Prostate gland (tissue), 2 donors: ENCODE data around the gene DUOX1. TPM values are rescaled to one million over a fixed set of nuclear protein-coding genes. Genes with fewer than 3 reads are reported as not detected.

Experiments used
- DNase-seq: peaks from one replicate; pipeline ENCODE4 v3.0.0-alpha.2; 2019; ENCODE audit warnings: low spot score
- H3K27ac ChIP-seq, 2 donors: fragments of 200-600 bp; sonication (generic); 2 replicates each; pipeline ENCODE4 v1.5.1; 2017 to 2019
- H3K27me3 ChIP-seq: fragments of 200-600 bp; sonication (generic); replicated peaks from 2 replicates; pipeline ENCODE4 v1.5.1; 2019; ENCODE audit not compliant: insufficient read depth
- H3K36me3 ChIP-seq, 2 donors: fragments of 200-600 bp; sonication (generic); 1 replicate in 1 of 2; 2 replicates in 1 of 2; pipeline versions ENCODE4 v1.5.1 to v1.8.1; 2017 to 2019
- H3K4me1 ChIP-seq: fragments of 200-600 bp; sonication (generic); replicated peaks from 2 replicates; pipeline ENCODE4 v1.5.1; 2019
- H3K4me3 ChIP-seq, 2 donors: fragments of 200-600 bp; sonication (generic); 2 replicates each; pipeline ENCODE4 v1.5.1; 2017 to 2019
- H3K9me3 ChIP-seq: fragments of 200-600 bp; sonication (generic); 2 replicates; pipeline ENCODE4 v1.5.1; 2017
- POLR2A ChIP-seq: fragments of 450-650 bp; IDR thresholded peaks from one replicate; pipeline ENCODE4 v1.6.1; 2016; ENCODE audit warnings: antibody characterized with exemption, mild to moderate bottlenecking
- POLR2AphosphoS5 ChIP-seq: sonication (generic); formaldehyde crosslinking; IDR thresholded peaks from one replicate; pipeline ENCODE4 v1.6.1; 2017; ENCODE audit warnings: antibody characterized with exemption
- WGBS: methylation state at CpG from one replicate; pipeline ENCODE4 v1.1.5; 2018; 5-methylcytosine and 5-hydroxymethylcytosine counted together
- intact Hi-C: fragments of 100-400 bp; cut with DNase I; formaldehyde crosslinking; loops from one replicate; pipeline ENCODE4 v1.14.2; 2022
- total RNA-seq, 2 donors: library from RNA; depleted of rRNA; stranded (reverse); fragments of >200 nt; gene quantifications; one replicate each; pipeline ENCODE4 v1.1.0, GENCODE V29; 2016
- TF ChIP-seq, protein P1 (sequence below), 4 experiments: fragments of 200-600 bp in 2 of 4; fragments of 450-650 bp in 2 of 4; sonication (generic) in 2 of 4; IDR thresholded peaks; 1 replicate in 3 of 4; 2 replicates in 1 of 4; pipeline ENCODE4 v1.5.1; 2016 to 2019; ENCODE audit warnings: antibody characterized with exemption in 4 of 4, mild to moderate bottlenecking in 2 of 4, moderate library complexity in 2 of 4

DUOX1 gene
- total RNA-seq, 2 donors from 2014 or later, result 18.4 to 32.1 TPM

DNA sequence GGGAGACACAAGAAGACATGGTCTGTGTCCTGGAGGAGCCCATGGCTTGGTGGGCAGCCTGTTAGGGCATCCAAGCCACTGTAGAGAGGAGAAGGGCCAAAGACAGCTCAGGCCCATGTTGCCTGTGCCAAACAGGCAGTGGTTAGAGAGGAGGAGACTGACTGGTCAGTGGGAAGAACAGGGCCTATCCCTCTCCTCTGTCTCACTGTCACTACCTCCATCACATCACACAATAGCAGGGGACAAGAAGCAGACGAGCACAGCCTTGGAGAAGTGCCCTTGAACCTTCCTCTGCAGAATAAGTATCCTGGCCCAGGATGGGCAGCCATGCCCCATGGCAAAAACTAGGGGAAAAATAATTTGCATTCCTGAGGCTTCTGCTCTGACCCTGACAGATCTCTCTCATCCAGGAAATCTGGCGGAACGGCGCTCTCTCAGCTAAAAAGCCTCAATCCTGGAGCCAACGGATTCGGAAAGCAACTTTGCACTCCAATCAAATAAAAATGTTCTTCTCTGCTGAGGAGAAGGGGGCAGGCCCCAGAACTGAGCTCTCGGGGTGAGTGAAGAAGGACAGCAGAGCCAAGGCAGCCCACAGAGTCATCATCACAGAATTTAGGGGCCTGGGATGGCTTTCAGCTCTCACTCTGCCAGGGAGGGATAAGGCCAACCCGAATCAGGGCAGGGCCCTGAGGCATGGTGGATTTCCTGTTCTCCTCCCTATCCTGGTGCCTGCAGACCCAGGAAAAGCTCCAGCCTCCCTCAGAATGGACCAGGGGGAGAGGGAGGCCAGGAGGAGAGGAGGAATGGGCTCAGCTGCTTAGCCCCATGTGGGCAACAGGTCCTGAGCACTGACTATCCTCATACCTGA is 56.3 kb downstream of the DUOX1 start:
- peaks cover 4% of the 10 kb centered on the region for H3K4me1 ChIP-seq
- TF ChIP-seq POLR2A (no peak), POLR2AphosphoS5 (no peak)
- TF ChIP-seq, protein P1, sequence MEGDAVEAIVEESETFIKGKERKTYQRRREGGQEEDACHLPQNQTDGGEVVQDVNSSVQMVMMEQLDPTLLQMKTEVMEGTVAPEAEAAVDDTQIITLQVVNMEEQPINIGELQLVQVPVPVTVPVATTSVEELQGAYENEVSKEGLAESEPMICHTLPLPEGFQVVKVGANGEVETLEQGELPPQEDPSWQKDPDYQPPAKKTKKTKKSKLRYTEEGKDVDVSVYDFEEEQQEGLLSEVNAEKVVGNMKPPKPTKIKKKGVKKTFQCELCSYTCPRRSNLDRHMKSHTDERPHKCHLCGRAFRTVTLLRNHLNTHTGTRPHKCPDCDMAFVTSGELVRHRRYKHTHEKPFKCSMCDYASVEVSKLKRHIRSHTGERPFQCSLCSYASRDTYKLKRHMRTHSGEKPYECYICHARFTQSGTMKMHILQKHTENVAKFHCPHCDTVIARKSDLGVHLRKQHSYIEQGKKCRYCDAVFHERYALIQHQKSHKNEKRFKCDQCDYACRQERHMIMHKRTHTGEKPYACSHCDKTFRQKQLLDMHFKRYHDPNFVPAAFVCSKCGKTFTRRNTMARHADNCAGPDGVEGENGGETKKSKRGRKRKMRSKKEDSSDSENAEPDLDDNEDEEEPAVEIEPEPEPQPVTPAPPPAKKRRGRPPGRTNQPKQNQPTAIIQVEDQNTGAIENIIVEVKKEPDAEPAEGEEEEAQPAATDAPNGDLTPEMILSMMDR (IDR thresholded peaks at IDR 0.05), result no peak
- DNase-seq, result no peak
- WGBS, result 48% methylated on average over 8 of the region's 8 CpGs
- peak overlapping the region; percentile 68 to 75 for H3K4me3 ChIP-seq
- intact Hi-C loops, result loop anchor here (2.0 kb wide), 1 partner anchor 15 kb away; no protein-coding TSS in a partner anchor
- no peaks in the 10 kb centered on the region for H3K9me3 ChIP-seq
- H3K27ac ChIP-seq, result peak overlapping the region; percentile 77 to 80
- H3K27me3 ChIP-seq, result no peaks in the 10 kb centered on the region
- no peaks in the 10 kb centered on the region for H3K36me3 ChIP-seq

DNA sequence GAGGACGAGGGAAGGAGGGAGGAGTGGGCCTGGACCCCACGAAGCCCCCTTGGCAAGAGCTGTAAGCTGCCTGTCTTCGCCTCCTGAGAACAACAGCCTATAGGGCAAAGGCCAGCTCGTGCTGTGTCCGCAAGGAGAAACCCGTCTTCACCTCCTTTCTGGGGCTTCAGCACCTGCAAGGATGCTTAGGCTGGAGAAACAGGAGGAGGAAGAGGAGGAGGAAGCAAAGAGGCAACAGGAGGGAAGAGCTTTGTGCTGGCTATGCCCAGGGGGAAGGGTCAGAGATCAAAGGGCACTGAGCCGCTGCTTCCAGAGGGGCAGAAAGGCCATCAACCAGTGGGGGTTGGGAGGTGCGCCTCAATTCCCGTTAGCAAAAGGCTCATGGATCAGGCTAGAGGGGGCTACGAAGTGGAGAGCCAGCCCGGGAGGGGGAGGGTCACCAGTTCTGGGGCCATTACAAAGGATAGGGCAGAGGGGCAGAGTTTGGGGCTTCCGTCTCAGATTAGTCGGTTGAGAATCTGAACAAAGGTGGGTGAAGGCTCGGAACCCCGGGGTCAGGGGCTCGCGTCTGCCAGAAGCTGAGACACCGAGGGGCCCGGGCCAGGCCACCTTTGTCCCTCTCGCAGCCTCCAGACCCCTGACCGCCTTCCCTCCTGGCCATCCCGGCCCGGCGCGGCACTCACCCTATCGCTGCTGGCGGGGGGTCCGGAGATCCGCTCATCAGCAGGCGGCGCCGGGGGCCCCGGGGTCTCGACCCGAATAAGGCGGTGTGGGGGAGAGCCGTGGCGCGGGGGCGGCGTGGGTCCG is 57.2 kb downstream of the DUOX1 start:
- H3K27ac ChIP-seq, result peak overlapping the region; percentile 77 to 80
- no peak for DNase-seq
- WGBS, result 11% methylated on average over 42 of the region's 42 CpGs
- H3K9me3 ChIP-seq, result no peaks in the 10 kb centered on the region
- H3K4me1 ChIP-seq, result peaks cover 4% of the 10 kb centered on the region
- H3K27me3 ChIP-seq, result no peaks in the 10 kb centered on the region
- no peak for TF ChIP-seq POLR2A
- no peak for TF ChIP-seq POLR2AphosphoS5
- TF ChIP-seq, protein P1 (IDR thresholded peaks at IDR 0.05), result no peak
- intact Hi-C loops, result loop anchor here (2.0 kb wide), 1 partner anchor 14 kb away; no protein-coding TSS in a partner anchor
- H3K36me3 ChIP-seq, result no peaks in the 10 kb centered on the region
- H3K4me3 ChIP-seq, result peak overlapping the region; percentile 68 to 75

DNA sequence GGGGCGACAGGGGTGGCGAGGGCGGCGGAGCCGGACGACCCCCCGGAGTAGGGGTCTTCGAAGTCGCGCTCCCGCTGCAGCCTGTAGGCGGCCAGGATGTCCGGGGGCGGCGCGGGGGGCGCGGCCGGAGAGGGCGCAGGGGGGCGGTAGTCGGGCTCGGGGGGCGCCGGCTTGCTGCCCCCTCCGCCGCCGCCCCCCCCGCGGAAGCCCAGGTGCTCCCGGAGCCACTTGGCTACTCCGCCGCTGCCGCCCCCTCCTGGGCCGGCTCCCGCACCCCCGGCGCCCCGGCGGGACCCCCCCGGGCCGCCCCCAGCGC is 57.7 kb downstream of the DUOX1 start:
- H3K4me1 ChIP-seq, result peaks cover 4% of the 10 kb centered on the region
- TF ChIP-seq POLR2A (no peak), POLR2AphosphoS5 (no peak)
- TF ChIP-seq, protein P1 (IDR thresholded peaks at IDR 0.05), result no peak
- H3K36me3 ChIP-seq, result no peaks in the 10 kb centered on the region
- intact Hi-C loops, result loop anchor here (2.0 kb wide), 1 partner anchor 13 kb away; no protein-coding TSS in a partner anchor
- H3K27me3 ChIP-seq, result no peaks in the 10 kb centered on the region
- H3K27ac ChIP-seq, result peak overlapping the region; percentile 77 to 80
- H3K9me3 ChIP-seq, result no peaks in the 10 kb centered on the region
- WGBS, result 0% methylated on average over 30 of the region's 43 CpGs
- H3K4me3 ChIP-seq, result peak overlapping the region; percentile 68 to 75
- DNase-seq, result no peak

DNA sequence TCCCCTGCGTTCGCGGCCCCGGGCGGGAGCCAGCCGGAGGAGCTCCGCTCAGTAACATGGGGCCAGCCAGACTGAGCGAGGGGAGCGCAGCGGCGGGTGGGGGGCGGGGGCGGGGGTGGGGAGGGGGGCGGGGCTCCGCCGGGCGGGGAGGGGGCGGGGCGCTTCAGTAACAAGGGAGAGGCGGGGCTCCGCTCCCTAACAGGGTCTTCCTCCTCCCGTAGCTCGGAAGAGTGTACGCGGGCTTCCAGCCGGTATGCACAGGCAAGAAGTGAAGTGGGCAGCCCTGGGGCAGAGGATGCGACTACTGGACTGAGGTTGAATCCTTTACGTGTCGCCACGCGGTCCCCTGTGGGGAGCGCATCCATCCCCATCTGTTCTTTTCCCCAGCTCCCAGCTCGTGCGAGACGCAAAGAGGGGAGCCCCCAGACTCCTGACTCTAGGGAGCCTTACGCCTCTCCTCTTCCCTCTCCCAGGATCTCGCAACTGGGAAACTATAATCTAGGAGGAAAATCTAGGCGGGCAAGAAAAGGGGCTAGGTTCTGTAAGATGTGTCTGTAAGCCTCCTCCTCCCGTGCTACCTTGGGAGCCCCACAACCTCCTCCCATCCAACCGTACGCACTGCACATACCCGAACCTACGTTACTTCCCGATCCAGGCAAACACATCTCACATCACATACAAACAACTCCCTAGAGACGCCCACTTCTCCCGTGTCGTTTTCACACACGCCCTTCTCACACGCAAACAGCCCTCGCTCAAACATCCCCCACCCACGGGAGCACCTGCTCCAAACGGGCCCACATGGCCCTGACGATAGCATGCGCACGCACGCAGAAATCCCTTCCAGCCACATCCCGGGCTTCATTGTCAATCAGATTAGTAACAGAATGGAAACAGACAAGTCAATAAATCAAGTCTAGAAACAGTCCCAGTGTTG is 58.4 kb downstream of the DUOX1 start, which contains the start of gene SHF:
TSS of gene SHF (minus strand) at position 73 of the 937 bp plus-strand sequence. CDS start at position 58, 15 bp downstream.
- no peaks in the 10 kb centered on the region for H3K27me3 ChIP-seq
- H3K27ac ChIP-seq, result peak within 1 kb of the TSS; percentile 77 to 80
- peaks cover 4% of the 10 kb centered on the region for H3K4me1 ChIP-seq
- peak within 1 kb of the TSS; percentile 68 to 75 for H3K4me3 ChIP-seq
- H3K36me3 ChIP-seq, result no peaks in the 10 kb centered on the region
- DNase-seq, result peak; percentile 59
- TF ChIP-seq POLR2AphosphoS5, result no peak
- TF ChIP-seq POLR2A, result peak; percentile 53
- under 1% methylated on average over 50 of the region's 57 CpGs for WGBS
- intact Hi-C loops, result loop anchor here (2.0 kb wide), 1 partner anchor 13 kb away; no protein-coding TSS in a partner anchor
- H3K9me3 ChIP-seq, result no peaks in the 10 kb centered on the region
